DOHH2 (cell line): ENCODE measurements around the gene NAA20.

ENCODE experiments used
- H3F3A ChIP-seq: fragments of 200-600 bp; sonication (generic), shearing (Covaris generic); 2 replicates; pipeline ENCODE4 v1.6.0; 2016; ENCODE audit warnings: antibody characterized with exemption, mild to moderate bottlenecking; ENCODE audit not compliant: control insufficient read depth, insufficient read depth
- H3K27ac ChIP-seq: fragments of 200-600 bp; sonication (generic); 2 replicates; pipeline ENCODE4 v1.5.1; 2014; ENCODE audit warnings: low read depth, mild to moderate bottlenecking, low read length, moderate library complexity
- H3K27me3 ChIP-seq: fragments of 200-600 bp; sonication (generic); 2 replicates; pipeline ENCODE4 v1.6.1; 2014; ENCODE audit warnings: mild to moderate bottlenecking, low read length, mixed read lengths; ENCODE audit not compliant: control insufficient read depth
- H3K36me3 ChIP-seq: fragments of 200-600 bp; sonication (generic); 2 replicates; pipeline ENCODE4 v1.6.1; 2014; ENCODE audit warnings: mild to moderate bottlenecking, low read length, moderate library complexity, mixed read lengths; ENCODE audit not compliant: control insufficient read depth
- H3K4me1 ChIP-seq: fragments of 200-600 bp; sonication (generic); 2 replicates; pipeline ENCODE4 v1.6.1; 2014; ENCODE audit warnings: mild to moderate bottlenecking, low read length, mixed read lengths; ENCODE audit not compliant: control insufficient read depth
- H3K4me2 ChIP-seq: fragments of 200-600 bp; sonication (generic); 2 replicates; pipeline ENCODE4 v1.6.0; 2014; ENCODE audit warnings: mild to moderate bottlenecking, low read length, moderate library complexity
- H3K4me3 ChIP-seq: fragments of 200-600 bp; sonication (generic); 2 replicates; pipeline ENCODE4 v1.5.1; 2014; ENCODE audit warnings: mild to moderate bottlenecking, low read length, mixed read lengths
- H3K79me2 ChIP-seq: fragments of 200-600 bp; sonication (generic); 2 replicates; pipeline ENCODE4 v1.6.1; 2014; ENCODE audit warnings: mild to moderate bottlenecking, low read length, mixed read lengths; ENCODE audit not compliant: control insufficient read depth
- H3K9me2 ChIP-seq: fragments of 200-600 bp; sonication (generic); replicated peaks from 2 replicates; pipeline ENCODE4 v1.6.1; 2014; ENCODE audit warnings: mild to moderate bottlenecking, low read length, mixed read lengths; ENCODE audit not compliant: control insufficient read depth
- H3K9me3 ChIP-seq: fragments of 200-600 bp; sonication (generic); 2 replicates; pipeline ENCODE4 v1.6.1; 2014; ENCODE audit warnings: antibody characterized with exemption, low read length, mixed read lengths; ENCODE audit not compliant: control insufficient read depth, insufficient read depth
- H4K20me1 ChIP-seq: fragments of 200-600 bp; sonication (generic); 2 replicates; pipeline ENCODE4 v1.6.0; 2014; ENCODE audit warnings: low read depth, mild to moderate bottlenecking, antibody characterized with exemption, low read length, moderate library complexity; ENCODE audit not compliant: control insufficient read depth, insufficient read depth
- EZH2phosphoT487 ChIP-seq: fragments of 200-600 bp; sonication (generic); IDR thresholded peaks from 2 replicates; pipeline ENCODE4 v1.6.1; 2017; ENCODE audit warnings: borderline replicate concordance, mild to moderate bottlenecking, antibody characterized with exemption, low read length, moderate library complexity, mixed read lengths
- TF ChIP-seq, protein P1 (sequence below): fragments of 200-600 bp; sonication (generic); IDR thresholded peaks from one replicate; pipeline ENCODE4 v1.5.1; 2014; ENCODE audit warnings: antibody characterized with exemption, mild to moderate bottlenecking, low read depth, low read length; ENCODE audit not compliant: poor library complexity, severe bottlenecking

NAA20 gene

DNA sequence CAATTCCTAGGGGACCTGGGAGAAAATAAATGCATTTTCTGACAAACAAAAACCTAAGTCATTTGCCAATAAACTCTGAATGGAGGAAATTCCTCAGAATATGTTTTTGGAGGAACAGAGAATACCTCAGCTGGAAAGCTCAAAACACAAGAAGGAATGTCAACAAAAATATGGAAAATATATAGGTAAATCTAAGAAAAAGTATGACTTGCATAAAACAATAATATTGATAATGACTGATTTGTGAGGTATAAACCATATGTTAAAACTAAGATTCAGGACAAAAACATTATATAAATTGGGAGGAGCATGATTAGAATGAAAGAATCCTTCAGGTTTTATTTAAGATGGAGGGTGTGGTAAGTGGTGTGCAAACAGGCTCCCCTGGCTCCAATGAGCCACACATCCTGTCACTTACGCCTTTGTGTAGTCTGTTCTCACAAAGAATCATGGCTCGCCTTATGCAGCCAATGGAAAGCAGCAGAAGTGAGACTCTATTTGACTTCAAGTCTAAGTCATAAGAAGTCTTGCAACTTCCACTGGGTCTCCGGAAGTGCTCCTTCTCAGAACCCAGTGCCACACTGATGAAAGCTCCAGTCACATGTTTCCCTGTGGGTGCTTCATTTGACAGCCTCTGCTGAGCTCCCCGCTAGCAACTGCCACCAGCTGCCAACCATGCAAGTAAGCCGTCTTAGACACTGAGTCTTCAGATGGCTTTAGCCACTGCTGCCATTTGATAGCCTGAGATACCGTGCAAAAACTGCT lies 43.3 kb downstream of the NAA20 start:
- no peaks in the 10 kb centered on the region for H3K79me2 ChIP-seq
- H3F3A ChIP-seq: 0 out of 2 replicates have a peak, but pooled peaks cover 5% of the 10 kb centered on the region
- H3K4me1 ChIP-seq: peaks cover 60% of the 10 kb centered on the region
- peak overlapping the region; percentile 5; the same call in 1 of the 2 replicates for H3K4me3 ChIP-seq
- H3K27ac ChIP-seq: peak overlapping the region; percentile 47
- H4K20me1 ChIP-seq: no peaks in the 10 kb centered on the region
- H3K4me2 ChIP-seq: peak overlapping the region; percentile 28
- H3K36me3 ChIP-seq: no peaks in the 10 kb centered on the region
- TF ChIP-seq EZH2phosphoT487: no peak
- TF ChIP-seq, protein P1, sequence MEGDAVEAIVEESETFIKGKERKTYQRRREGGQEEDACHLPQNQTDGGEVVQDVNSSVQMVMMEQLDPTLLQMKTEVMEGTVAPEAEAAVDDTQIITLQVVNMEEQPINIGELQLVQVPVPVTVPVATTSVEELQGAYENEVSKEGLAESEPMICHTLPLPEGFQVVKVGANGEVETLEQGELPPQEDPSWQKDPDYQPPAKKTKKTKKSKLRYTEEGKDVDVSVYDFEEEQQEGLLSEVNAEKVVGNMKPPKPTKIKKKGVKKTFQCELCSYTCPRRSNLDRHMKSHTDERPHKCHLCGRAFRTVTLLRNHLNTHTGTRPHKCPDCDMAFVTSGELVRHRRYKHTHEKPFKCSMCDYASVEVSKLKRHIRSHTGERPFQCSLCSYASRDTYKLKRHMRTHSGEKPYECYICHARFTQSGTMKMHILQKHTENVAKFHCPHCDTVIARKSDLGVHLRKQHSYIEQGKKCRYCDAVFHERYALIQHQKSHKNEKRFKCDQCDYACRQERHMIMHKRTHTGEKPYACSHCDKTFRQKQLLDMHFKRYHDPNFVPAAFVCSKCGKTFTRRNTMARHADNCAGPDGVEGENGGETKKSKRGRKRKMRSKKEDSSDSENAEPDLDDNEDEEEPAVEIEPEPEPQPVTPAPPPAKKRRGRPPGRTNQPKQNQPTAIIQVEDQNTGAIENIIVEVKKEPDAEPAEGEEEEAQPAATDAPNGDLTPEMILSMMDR: no peak
- H3K27me3 ChIP-seq: no peaks in the 10 kb centered on the region
- no peaks in the 10 kb centered on the region for H3K9me3 ChIP-seq
- no peaks in the 10 kb centered on the region for H3K9me2 ChIP-seq

DNA sequence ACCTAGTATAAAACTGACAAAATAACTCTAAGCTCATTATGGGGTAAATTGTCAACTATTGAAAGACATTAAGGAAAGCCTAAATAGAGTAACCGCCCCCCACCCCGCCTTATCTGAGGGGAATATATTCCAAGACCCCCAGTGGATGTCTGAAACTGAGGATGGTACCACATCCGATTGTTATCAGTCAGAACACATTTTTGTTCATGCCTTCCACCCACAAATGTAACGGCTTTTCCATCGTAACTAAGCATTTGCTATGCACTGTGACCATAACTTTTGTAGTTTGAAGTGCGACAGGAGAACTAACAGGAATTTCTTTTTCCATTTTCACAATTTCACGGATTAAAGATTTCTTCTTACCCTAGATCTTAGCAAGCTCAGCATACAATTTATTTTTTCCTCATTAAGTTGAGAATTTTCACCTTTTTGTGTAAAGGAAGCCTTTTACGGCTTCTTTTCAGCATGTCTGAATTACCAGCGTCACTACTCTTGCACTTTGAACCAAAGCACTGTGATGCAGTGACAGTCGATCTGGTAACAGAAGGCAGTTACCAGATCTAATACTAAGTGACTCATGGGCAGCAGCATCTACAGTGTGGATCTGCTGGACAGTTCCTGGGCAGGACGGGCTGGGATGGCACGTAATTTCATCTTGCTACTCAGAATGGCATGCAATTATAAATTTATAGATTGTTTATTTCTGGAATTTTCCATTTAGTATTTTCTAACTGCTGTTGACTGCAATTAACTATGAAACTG lies 47.0 kb downstream of the NAA20 start:
- Histone ChIP-seq H3K4me3 (no peak overlapping the region), H4K20me1 (no peaks in the 10 kb centered on the region), H3K4me2 (no peak overlapping the region), H3K9me3 (no peaks in the 10 kb centered on the region), H3K9me2 (no peaks in the 10 kb centered on the region), H3K4me1 (peaks cover 34% of the 10 kb centered on the region), H3F3A (0 out of 2 replicates have a peak, but pooled peaks cover 2% of the 10 kb centered on the region), H3K79me2 (no peaks in the 10 kb centered on the region), H3K27me3 (no peaks in the 10 kb centered on the region), H3K27ac (no peak overlapping the region), H3K36me3 (no peaks in the 10 kb centered on the region)
- TF ChIP-seq, protein P1: no peak
- no peak for TF ChIP-seq EZH2phosphoT487

DNA sequence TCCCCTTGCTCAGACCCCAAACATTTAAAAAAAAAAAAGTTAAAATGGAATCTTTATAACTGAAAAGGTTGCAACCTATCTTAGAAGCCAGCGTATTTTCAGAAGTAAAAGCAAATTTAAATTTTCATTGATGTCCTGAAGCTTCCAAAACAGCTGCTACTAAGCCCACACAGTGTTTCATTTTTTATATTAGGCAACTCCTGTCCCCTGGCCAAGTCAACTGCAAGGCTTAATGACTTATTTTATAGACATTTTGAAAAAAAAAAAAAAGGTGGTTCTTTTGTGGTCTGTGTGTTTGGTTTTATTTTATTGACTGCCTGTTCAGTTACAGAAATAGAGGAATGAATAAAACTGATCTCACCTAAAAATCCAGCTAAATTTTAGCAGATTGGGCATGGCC lies 48.2 kb downstream of the NAA20 start:
- Histone ChIP-seq H3K4me1 (peaks cover 22% of the 10 kb centered on the region), H3F3A (0 out of 2 replicates have a peak, but pooled peaks cover 2% of the 10 kb centered on the region), H3K27me3 (no peaks in the 10 kb centered on the region), H3K4me3 (no peak overlapping the region), H4K20me1 (no peaks in the 10 kb centered on the region), H3K4me2 (no peak overlapping the region), H3K9me3 (no peaks in the 10 kb centered on the region), H3K36me3 (no peaks in the 10 kb centered on the region), H3K79me2 (no peaks in the 10 kb centered on the region), H3K27ac (no peak overlapping the region), H3K9me2 (no peaks in the 10 kb centered on the region)
- TF ChIP-seq, protein P1: no peak
- TF ChIP-seq EZH2phosphoT487: no peak
